Measurements from ENCODE around the gene ING5.
A peak's percentile ranks its signal among the peaks of the same experiment; 100 is the strongest.
"Not testable (repeated sequence)": the region's sequence is repeated elsewhere in the genome, so short reads cannot be mapped to it uniquely, and the experiment has no call there.

Gene ING5

GRCh38 chr2:241759067-241759807 lies 57.4 kb downstream of the ING5 start:
- TF ChIP-seq, protein P1, sequence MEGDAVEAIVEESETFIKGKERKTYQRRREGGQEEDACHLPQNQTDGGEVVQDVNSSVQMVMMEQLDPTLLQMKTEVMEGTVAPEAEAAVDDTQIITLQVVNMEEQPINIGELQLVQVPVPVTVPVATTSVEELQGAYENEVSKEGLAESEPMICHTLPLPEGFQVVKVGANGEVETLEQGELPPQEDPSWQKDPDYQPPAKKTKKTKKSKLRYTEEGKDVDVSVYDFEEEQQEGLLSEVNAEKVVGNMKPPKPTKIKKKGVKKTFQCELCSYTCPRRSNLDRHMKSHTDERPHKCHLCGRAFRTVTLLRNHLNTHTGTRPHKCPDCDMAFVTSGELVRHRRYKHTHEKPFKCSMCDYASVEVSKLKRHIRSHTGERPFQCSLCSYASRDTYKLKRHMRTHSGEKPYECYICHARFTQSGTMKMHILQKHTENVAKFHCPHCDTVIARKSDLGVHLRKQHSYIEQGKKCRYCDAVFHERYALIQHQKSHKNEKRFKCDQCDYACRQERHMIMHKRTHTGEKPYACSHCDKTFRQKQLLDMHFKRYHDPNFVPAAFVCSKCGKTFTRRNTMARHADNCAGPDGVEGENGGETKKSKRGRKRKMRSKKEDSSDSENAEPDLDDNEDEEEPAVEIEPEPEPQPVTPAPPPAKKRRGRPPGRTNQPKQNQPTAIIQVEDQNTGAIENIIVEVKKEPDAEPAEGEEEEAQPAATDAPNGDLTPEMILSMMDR (IDR thresholded peaks at IDR 0.05; ENCODE audit: insufficient read depth, low read length), result no peak
- TF ChIP-seq GABPA (IDR thresholded peaks at IDR 0.05; ENCODE audit: low read depth) (no peak), REST (IDR thresholded peaks at IDR 0.05; ENCODE audit: insufficient replicate concordance, low read depth) (no peak), POLR2AphosphoS5 (IDR thresholded peaks at IDR 0.05; ENCODE audit: low read depth) (no peak), SPI1 (IDR thresholded peaks at IDR 0.05; ENCODE audit: borderline replicate concordance, low read depth) (no peak)
- H3K27ac ChIP-seq (replicated peaks), result no peak overlapping the region
- no peak for DNase-seq (ENCODE audit: low read depth in 1 of 2, low spot score in 1 of 2)

GRCh38 chr2:241759893-241760292 lies 58.1 kb downstream of the ING5 start:
- not testable (repeated sequence) for H3K27ac ChIP-seq (replicated peaks); DNase-seq (ENCODE audit: low read depth in 1 of 2, low spot score in 1 of 2); H3K4me3 ChIP-seq (replicated peaks; ENCODE audit: insufficient read depth, low read length); H3K27me3 ChIP-seq (ENCODE audit: insufficient read depth, poor library complexity, severe bottlenecking)

More at GRCh38 chr2:241759067-241759807, 57.4 kb downstream of the ING5 start:
- H3K4me3 ChIP-seq (replicated peaks; ENCODE audit: insufficient read depth, low read length), result no peak overlapping the region
- H3K27me3 ChIP-seq (ENCODE audit: insufficient read depth, poor library complexity, severe bottlenecking), result no peaks in the 10 kb centered on the region

DNA sequence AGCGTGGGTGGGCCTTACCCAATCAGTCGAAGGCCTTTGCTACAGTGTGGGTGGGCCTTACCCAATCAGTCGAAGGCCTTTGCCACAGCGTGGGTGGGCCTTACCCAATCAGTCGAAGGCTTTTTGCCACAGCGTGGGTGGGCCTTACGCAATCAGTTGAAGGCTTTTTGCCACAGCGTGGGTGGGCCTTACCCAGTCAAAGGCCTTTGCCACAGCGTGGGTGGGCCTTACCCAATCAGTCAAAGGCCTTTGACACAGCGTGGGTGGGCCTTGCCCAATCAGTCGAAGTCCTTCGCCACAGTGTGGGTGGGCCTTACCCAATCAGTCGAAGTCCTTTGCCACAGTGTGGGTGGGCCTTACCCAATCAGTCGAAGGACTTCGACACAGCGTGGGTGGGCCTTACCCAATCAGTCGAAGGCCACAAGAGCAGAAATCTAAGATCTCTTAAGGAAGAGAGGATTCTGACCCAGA lies 58.5 kb downstream of the ING5 start:
- TF ChIP-seq, protein P1 (IDR thresholded peaks at IDR 0.05; ENCODE audit: insufficient read depth, low read length), result no peak
- TF ChIP-seq POLR2AphosphoS5 (IDR thresholded peaks at IDR 0.05; ENCODE audit: low read depth) (no peak), SPI1 (IDR thresholded peaks at IDR 0.05; ENCODE audit: borderline replicate concordance, low read depth) (no peak), GABPA (IDR thresholded peaks at IDR 0.05; ENCODE audit: low read depth) (no peak)
- H3K27ac ChIP-seq (replicated peaks), result no peak overlapping the region
- DNase-seq (ENCODE audit: low read depth in 1 of 2, low spot score in 1 of 2), result no peak
- H3K4me3 ChIP-seq (replicated peaks; ENCODE audit: insufficient read depth, low read length), result no peak overlapping the region
- H3K27me3 ChIP-seq (ENCODE audit: insufficient read depth, poor library complexity, severe bottlenecking), result no peaks in the 10 kb centered on the region

DNA sequence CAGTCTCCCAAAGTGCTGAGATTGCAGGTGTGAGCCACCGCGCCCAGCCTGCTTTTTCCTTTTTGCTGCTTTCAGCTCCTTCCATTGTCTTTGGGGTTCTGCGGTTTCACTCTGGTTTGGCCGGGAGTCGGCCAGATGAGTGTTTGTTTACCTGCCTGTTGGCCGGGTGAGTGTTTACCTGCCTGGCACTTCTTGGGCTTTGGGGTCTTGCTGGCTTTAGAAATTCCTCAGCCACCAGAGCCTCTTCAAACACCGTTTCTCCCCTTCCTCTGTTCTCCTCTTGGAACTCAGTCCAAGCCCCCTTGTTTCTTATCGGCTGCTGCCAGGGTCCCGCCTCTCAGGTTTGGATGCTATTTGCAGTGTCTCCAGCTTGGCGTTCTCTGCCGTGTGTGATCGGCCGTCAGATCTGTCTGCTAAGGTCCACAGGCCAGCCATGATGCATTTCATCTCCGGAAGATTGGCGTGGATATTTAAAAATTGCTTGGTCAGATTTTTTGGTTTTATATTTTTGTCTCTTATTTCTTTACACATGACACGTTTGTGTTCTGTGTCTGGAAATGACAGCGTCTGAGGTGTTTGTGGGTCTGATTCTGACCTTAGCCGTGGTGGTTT lies 60.6 kb downstream of the ING5 start:
- DNase-seq (ENCODE audit: low read depth in 1 of 2, low spot score in 1 of 2), result no peak
- H3K27ac ChIP-seq (replicated peaks), result no peak overlapping the region

GRCh38 chr2:241762933-241763369 lies 61.1 kb downstream of the ING5 start:
- DNase-seq (ENCODE audit: low read depth in 1 of 2, low spot score in 1 of 2), result peak in 1 of 2 experiments; percentile 70
- Histone ChIP-seq H3K27me3 (ENCODE audit: insufficient read depth, poor library complexity, severe bottlenecking) (no peaks in the 10 kb centered on the region), H3K27ac (replicated peaks) (no peak overlapping the region), H3K4me3 (replicated peaks; ENCODE audit: insufficient read depth, low read length) (no peak overlapping the region)
- TF ChIP-seq SPI1 (IDR thresholded peaks at IDR 0.05; ENCODE audit: borderline replicate concordance, low read depth), result no peak
- no peak for TF ChIP-seq REST (IDR thresholded peaks at IDR 0.05; ENCODE audit: insufficient replicate concordance, low read depth)
- TF ChIP-seq POLR2AphosphoS5 (IDR thresholded peaks at IDR 0.05; ENCODE audit: low read depth), result no peak
- no peak for TF ChIP-seq GABPA (IDR thresholded peaks at IDR 0.05; ENCODE audit: low read depth)
- TF ChIP-seq, protein P1 (IDR thresholded peaks at IDR 0.05; ENCODE audit: insufficient read depth, low read length), result no peak

More for the DNA sequence above, 60.6 kb downstream of the ING5 start:
- no peak for TF ChIP-seq SPI1 (IDR thresholded peaks at IDR 0.05; ENCODE audit: borderline replicate concordance, low read depth)
- H3K4me3 ChIP-seq (replicated peaks; ENCODE audit: insufficient read depth, low read length), result no peak overlapping the region
- no peaks in the 10 kb centered on the region for H3K27me3 ChIP-seq (ENCODE audit: insufficient read depth, poor library complexity, severe bottlenecking)

Measured in HL-60 (cell line).